C1 segment of cervical spinal cord (tissue), 14 donors: Measurements from ENCODE around the gene CNTNAP2.

Experiments used
- DNase-seq, 14 donors: peaks; one replicate each; lab custom pipeline; 2025; lab: John Stamatoyannopoulos, UW

CNTNAP2 gene

DNA sequence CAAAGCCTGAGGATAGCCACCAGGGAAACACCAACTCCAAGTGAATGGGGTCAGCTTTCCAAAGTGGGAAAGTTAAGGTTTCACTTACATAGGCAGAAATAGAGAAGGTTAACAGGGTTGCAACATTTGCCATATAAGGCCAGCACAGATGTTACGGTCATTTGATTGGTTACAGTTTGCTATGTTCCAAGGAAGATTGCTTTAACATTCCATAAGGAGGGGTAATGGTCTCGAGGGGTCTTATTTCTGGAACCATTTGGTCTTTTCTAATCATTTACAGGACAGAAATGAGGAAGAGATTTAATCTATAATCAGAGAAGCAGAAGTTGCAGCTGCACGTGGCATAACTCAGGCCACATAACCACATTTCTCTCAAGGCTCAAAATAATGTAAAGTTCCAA is 1794.6 kb downstream of the CNTNAP2 start:
- DNase-seq, result no peak

DNA sequence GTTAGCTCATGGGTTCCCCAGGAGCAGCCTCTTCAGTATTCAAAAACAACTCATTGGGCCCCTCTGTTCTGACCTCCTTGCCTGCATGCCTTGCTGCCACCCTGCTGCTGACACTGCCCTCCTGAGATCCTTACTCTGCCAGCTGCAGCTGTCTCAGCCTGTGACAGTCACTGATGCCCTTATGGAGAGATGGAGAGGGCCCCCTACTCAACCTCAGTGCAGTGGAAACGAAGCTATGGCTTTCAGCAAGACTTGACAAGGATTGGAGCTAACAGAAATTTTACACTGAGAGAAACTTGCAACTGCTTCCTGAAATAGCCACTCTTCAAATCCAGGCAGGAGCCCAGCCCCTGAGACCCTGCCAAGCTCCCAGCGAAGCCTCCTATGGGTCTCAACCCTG is 1795.7 kb downstream of the CNTNAP2 start:
- DNase-seq, result no peak

DNA sequence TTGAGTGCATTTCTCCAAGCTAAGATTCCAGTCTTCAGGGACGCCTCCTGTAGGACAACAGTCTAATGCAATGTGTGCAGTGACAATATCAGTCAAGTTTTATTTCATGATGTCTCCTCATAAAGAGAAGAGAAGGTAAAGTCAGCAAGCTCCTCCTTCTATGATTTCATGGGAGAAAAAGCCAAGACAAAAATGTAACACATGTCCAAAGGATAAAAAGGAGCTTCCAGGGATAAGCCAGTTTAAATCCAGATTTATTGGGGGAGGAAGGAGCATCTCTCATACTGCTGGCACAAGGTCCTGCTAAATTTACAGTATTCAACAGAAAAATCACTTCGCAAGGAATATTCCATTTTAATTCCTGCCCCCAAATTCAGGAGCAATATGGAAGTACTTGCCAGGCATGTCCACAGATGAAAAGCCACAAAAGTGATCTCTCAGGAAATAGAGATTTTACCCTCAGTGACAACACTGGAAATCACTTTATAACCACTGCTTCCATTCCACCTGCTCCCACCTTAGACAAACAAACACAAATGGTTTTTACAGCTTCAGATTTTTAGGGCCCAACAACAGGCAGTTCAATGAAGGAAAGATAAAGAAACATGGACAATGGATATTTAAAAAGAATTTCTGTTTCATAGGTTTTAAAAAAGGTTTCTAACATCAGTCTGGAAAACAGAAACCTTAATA is 1796.5 kb downstream of the CNTNAP2 start:
- no peak for DNase-seq

DNA sequence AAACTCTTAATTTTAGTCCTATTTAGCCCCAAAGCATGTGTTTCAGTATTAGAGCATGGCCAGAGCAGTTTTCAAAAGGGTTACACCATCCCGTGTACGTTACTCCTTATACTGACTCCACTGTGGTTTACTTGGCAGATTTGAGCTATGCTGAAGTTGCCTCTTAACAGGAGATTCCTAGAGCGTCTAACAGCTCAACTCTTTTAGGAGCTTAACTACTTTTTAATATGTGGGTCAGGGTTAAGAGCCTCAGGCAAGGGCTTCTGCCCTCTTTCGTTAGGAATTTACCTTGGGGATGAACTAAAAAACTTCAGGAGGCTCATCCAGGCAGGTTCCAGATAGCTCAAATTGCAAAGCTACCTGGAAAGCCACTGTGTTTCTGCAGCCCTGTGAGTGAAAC is 1799.2 kb downstream of the CNTNAP2 start:
- no peak for DNase-seq

DNA sequence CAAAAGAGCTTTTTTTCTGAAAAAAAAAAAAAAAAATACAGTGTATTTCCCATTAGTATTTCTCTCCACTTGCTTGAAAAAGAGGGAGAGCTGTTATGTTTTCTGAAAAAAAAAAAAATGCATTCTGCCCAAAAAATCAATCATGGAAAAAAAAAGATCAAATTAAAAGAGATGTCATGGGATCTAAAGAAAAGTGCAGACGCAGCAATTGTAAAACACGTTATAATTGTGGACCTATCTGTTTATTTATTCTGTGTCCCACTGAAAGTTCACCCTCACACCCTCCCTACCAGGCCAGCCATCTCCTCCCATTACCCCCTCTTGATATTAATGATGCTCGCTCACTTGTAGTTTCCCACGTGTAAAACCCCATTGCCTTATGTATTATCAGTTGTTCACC is 1800.0 kb downstream of the CNTNAP2 start:
- DNase-seq, result no peak

DNA sequence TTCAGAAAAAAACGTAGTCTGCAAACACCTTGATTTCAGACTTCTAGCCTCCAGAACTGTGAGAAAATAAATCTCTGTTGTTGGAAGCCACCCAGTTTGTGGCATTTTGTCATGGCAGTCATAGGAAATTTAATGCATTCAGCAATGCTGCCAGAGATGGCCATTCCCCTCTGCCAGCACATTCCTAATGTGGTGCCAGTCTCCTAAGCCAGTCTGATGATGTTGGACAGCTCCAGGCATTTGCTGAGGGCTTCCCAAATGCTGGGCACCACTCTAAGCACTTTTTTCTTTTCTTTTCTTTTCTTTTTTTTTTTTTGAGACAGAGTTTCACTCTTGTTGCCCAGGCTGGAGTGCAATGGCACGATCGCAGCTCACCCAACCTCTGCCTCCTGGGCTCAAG is 1807.2 kb downstream of the CNTNAP2 start:
- DNase-seq, result peak in 2 of 14 donors; percentile 4 to 20

DNA sequence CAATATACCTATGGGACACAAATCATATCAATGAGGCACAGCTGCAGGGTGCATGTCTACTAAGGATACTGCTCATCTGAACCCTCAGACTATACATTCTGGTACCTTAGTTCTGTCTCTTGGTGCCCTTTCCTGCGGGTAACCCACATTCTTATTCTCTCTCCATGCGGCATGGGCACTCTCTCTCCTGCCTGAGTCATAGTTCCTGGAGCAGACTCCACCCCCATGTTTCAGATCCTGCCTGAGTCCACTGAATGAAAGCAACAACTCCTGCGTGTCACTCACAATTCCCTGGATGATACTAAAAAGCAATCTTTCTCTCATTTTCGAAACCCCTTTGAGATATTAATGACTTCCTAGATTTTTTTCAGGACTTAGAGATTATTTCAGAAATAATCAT is 1820.8 kb downstream of the CNTNAP2 start:
- no peak for DNase-seq

DNA sequence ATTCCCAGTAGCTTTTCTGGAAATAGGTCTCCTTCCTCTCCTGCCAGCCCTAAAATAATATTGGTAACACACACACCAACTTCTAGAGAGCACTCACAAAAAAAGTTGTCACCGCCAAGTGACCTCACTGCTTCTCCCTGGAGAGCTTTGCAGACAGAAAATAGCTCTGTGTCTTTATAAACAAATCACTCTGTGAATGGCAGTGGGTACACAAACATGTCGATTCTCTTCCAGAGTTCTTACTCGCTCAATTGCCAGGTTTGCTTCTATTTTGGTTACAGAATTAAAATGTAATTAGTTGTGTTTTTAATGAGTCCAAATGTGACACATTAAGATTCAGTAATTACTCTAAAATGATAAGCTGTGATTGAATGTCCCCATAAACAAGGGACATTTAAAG is 1824.8 kb downstream of the CNTNAP2 start:
- DNase-seq, result no peak

DNA sequence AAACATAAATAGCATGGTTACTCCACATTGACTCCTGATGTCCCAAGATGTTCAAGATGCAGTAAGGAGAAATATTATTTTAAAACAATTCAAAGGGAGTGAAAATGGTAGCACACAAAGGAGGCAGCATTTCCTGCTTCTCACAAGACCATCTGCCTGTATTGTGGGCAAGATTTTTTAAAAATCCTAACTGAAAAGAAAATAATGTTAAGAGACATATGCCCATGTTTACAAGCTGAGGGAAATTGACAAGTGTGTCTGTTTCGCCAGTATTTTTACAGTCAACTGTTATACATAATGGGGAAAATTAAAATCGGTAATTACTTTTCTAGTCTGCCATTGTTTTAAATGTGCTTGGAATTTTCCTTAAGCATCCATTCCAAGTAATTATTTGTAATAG is 1827.7 kb downstream of the CNTNAP2 start:
- DNase-seq, result no peak

DNA sequence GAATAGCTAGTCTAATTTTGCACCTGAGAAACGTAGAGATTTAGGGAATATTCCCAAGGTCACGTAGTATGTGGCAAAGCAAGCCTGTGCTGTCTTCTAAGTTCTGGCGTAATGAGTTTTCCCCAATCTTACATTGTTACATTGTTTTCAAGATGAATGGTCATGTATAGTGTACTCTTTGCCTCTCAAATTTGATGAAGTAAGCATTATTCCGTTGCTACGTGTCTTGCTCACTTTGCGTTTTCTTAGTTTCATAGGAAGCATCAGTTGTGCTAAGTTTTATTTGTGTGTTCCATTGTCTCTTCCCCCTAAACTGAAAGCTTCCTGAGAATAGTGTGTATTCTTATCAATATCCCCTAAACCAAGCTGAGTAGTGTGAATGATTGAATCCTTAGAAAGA is 1836.3 kb downstream of the CNTNAP2 start:
- DNase-seq, result no peak

DNA sequence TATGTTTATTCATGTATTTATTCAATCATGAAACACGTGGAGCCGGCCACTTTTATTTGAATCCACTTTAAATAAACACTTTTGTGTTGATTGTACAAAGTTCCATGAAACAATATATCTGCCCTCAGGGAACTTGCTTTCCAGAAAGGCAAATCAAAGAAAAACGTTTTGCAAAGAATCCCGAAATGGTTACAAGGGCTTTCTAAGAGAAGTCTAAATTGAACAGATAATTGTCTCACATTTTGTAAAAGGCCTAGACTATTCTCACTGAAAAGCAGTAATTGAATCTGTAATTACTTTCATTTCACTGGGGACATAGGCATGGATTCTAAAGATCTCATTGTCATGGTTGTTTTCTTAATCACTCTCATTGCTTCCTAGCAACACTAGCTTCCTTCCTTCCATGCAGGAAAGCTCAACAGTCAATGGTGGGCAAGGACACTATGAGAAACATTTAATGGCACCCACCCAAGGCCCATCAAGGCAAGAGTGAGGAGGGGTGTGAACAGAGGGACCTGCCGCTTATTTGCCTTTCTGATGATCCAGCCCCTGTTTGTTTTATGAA is 1851.5 kb downstream of the CNTNAP2 start:
- DNase-seq, result no peak

DNA sequence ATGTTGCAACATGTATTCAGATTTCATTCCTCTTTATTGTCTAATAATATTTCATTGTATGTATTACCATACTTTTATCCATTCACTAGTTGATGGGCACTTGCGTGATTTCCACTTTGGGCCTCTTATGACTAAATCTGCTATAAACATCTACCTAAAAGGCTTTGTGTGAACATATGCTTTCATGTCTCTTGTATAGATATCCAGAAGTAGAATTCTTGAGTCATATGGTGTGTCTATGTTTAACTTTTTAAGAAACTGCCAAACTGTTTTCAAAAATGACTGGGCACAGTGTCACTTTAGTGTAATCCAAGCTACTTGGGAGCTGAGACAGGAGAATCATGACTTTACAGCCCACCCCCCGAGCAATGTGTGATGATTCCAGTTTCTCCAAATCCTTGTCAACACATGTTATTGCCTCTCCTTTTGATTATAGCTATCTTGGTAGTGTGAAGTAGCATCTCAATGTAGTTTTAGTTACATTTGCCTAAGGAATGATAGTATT is 1855.1 kb downstream of the CNTNAP2 start:
- DNase-seq, result no peak

DNA sequence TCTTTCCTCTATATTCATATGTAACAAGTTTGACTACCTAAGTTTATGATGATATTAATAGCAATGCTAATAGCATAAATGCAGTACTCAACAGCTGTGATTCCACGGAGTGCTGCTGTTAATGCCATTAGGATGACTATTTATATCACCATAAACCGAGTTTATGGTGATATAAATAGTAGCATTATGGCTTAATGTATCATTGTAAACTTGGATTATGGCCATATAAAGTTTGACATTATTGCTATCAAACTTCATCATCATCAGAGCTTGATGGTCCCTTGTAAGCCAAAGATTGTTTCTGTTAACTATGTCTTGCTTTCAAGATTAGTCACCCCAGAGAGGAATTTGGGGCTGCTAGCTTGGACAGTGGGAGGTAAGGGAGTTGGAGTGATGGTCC is 1861.6 kb downstream of the CNTNAP2 start:
- DNase-seq, result no peak

DNA sequence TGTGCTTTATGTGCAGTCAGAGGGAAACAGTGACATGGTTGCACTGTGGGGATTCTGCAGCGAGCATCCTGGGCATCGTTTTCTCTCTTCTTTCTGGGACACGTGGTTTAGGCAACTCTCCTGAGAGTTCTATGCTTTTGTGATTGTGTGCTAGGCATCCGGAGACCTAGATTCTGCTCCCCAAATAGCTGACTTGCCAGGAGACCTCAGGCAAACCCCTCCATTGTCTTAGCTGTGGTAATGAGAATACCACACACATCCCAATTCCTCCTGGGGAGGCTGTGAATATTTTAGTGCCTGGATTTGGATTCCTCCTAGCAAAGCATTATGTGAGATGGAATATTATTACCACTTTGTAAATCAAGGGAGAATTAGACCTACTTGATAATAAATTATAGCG is 1862.0 kb downstream of the CNTNAP2 start:
- no peak for DNase-seq

DNA sequence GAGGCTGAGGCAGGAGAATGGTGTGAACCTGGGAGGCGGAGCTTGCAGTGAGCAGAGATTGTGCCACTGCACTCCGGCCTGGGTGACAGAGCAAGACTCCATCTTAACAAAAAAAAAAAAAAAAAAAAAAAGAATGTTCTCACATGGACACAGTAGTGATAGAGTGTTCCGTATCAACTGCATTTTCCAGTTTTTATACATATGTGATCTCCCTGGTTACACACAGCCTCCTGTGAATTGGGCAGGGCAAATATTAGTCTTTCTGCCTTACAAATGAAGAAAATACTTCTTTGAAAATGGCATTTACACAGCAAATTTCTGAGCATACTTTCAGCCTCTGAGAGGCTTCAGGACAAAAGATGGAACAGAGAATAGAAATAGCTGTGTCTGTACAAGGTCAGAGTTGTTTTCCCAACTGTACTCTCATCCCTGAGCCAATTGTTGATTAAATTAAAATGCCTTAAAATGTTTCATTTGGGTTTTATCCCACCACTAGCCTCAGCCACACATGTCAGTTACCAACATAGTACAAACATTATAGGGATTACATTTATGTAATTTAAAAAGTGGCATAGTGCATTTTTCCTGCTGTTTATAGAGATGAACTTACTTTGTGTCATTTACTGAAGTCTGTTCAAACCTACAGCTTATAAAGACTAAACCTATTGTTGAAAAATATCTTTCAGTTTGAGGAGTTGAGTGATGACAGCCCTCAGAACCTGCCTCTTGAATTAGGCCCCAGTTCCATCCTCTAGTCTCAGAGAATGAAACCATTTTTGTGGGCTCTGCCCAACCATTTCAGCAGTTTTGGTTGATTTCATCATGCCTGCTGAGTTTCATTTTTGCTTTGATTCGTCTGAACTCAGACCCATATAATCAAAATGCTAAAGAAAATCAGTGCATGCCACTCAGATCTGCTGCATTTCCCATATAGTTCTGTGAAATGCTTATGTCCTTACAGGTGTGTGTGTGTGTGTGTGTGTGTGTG is 1864.5 kb downstream of the CNTNAP2 start:
- no peak for DNase-seq

DNA sequence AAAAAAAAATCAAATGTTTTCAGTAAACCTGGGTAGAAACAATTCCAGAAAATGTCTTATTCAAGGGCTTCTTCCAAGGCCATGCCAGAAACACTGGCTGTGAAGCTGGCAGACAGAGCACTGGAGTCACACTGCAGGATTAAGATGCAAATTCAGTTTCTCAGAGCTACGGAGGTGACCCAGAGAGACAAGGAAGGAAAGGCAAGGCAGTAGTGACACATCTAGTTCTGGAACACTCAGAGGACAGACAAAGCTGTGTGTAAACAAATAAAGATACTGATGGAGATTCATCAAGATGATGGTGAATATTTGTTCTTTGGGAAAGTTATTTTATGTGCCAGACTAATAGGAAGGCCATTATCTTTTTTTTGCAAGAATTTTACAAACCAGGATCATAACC is 1865.7 kb downstream of the CNTNAP2 start:
- DNase-seq, result peak in 1 of 14 donors; percentile 2

DNA sequence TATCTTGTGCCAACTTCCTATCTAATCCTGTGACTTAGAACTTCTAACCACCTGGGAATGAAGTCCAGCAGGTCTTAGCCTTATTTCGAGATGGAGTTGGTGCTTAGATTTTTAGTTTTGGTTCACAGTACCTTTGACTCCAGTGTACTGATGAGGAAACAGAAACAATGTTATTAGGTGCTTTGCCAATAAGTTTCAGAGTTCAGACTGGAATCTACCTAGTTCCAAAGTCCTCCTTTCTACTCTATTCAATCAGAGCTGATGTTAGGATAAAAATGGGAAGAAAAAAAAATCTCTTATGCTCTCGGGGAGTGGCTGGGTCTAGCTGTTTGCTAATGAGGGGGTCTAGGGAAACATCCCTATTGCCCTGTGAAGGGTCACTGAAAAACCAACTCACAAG is 1867.7 kb downstream of the CNTNAP2 start:
- DNase-seq, result no peak

DNA sequence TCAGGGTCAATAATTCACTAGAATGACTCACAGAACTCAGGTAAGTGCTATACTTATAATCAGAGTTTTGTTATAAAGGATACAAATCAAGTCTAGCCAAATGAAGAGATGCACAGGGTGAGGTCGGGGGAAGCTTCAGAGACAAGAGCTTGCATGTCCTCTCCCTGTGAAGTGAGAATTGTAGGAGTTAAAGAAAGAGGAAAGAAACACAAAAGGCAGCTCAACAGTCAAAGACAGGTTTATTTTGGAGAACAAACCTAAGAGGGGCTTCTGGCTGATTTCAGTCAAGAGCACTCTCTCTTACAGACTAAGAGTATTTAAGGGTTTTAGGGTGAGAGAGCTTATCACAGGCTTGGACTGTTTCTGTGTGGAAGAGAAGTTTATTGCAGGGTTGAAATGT is 1873.5 kb downstream of the CNTNAP2 start:
- no peak for DNase-seq

DNA sequence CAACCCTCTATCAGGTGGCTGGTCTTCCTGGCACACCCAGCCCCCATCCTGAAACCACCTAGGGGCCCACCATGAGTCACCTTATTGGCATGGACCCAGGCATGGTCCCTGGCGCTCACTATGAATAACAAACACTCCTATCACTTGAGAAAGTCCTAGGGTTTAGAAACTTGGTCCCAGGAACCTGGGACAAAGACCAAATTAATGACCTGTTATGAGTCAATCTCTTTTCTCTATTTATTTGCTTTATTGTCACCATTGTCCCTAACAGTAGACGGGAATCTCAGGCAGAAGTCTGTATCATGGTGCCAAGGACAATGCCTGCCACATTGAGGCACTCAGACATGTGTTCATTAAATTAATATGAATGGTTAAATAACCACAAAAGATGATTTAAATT is 1874.3 kb downstream of the CNTNAP2 start:
- no peak for DNase-seq

DNA sequence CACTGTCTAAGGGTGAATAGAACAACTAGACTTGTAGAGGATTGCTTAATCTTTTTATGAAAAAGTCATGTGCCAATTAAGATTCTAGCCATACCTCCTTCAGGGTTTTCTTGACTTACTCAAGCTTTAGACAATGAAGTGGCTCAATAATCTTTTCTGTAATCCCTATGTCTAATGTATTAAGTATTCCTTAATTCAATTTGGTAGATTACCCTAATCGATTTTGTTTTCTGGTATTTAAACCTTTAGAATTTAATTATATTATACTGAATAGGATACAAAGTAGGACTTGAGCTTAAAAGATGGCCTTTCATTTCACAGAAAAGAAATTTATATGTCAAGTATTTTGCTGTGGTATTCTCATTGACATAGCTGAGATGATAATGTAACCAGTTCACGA is 1876.1 kb downstream of the CNTNAP2 start:
- DNase-seq, result no peak

DNA sequence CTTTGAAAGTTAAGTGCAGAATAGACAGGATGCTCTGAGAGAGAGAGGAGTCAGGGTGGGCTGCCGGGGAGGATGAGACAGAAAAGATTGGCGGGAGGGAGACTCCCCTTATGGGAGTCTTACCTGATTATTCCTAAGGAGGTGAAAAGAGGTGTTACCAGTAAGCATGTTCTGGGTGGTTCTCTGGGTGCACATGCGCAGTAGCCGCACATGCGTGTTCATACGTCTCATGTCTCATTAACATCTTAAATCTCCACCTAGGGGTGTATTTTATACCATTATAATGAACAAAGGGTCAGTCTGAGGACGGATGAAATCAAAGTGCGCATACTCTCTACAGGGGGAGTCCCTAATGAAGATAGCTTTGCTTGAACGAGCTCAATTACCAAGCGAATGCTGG is 1881.0 kb downstream of the CNTNAP2 start:
- DNase-seq, result no peak

DNA sequence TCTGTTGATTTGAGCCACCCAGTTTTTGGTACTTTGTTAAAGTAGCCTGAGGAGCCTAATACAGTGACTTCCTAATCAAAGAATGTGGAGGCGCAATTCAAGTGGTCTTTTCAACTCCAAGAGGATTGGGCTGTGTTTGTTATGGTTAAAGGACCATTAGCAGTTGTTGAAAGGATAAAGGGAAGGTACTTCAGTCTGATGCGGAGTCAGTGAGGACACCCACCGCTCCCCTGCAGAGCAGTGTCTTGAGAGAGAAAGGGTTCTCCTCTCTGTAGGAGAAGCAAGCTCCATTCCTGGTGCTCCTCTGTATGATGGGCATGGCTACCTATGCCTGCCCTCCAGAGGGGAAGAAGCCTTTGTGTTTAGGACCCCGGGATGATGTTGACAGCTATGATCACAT is 1883.4 kb downstream of the CNTNAP2 start:
- no peak for DNase-seq
